Stimulated activated CD8-positive, alpha-beta memory T cell treated with anti-CD3 and anti-CD28 coated beads, Interleukin-2, amount 100 ng/mL, for 48 hours (primary cell): ENCODE data around the gene RHOBTB3.
"Not testable (repeated sequence)": the region's sequence is repeated elsewhere in the genome, so short reads cannot be mapped to it uniquely, and the experiment has no call there.

Source experiments
- DNase-seq, 2 donors: peaks; one replicate each; pipeline ENCODE4 v3.0.0-alpha.2; 2020; ENCODE audit warnings: low read depth in 2 of 2

RHOBTB3 gene

DNA sequence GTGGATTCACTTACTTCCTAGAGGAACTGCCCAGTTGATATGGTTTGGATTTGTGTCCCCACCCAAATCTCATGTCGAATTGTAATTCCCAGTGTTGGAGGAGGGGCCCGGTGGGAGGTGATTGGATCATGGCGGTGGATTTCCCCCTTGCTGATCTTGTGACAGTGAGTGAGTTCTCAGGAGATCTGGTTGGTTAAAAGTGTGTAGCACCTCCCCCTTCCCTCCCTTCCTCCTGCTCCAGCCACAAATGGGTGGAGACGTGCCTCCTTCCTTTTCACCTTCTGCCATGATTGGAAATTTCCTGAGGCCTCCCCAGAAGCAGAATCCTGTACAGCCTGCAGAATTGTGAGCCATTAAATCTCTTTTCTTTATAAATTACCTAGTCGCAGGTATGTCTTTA lies 17.9 kb upstream of the RHOBTB3 start:
- not testable (repeated sequence) for DNase-seq

DNA sequence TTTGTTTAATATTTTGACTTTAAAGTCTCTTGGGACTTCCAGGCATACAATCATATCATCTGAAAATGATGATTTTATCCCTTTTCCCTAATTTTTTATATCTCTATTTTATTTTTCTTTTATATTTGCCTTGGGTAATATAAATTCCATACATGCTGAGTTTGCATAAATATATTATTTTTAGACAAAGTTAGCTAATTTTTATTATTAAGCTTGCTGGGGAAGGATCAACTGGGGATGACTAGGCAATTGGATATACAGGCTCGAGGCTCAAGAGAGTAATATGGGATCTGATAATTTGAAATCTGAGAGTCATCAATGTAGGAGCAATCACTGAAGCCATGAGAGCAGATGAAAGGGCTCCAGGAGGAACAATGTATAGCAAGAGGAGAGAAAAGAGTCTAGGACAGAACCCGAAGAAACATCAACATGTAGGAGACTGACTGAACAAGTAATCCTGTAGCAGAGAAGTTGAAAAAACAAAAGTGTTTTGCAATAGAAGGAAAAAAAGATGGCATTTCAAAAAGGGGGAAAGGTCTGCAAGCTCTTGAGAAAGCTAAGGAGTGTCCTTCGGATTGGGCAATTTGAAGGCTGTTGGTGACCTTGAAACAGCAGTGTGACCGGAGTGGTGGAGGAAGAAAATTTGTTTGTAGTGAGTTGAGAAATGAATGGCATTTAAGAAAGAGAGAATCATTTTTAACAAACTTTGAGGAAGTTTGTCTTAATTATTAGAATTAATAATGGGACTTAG lies 17.0 kb upstream of the RHOBTB3 start:
- DNase-seq = no peak

DNA sequence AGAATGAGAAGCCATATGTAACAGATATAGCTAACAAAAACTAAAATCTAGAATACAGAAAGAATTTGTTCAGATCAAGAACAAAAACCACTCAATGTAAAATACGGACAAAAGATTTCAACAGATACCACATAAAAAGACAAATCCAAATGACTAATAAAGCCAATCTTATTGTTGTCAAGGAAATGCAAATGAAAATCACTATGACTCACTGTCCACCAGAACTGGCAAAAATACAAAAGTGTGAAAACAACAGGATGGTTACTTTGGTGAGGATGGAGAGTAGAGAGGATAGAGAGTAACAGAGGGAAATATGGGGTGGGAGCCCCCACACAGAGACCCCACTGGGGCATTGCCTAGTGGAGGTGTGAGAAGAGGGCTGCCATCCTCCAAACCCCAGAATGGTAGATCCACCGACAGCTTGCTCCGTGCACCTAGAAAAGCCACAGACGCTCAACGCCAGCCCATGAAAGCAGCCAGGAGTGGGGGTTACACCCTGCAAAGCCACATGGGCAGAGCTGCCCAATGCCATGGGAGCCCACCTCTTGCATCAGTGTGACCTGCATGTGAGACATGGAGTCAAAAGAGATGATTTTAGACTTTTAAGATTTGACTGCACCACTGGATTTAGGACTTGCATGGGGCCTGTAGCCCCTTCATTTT lies 15.2 kb upstream of the RHOBTB3 start:
- no peak for DNase-seq

DNA sequence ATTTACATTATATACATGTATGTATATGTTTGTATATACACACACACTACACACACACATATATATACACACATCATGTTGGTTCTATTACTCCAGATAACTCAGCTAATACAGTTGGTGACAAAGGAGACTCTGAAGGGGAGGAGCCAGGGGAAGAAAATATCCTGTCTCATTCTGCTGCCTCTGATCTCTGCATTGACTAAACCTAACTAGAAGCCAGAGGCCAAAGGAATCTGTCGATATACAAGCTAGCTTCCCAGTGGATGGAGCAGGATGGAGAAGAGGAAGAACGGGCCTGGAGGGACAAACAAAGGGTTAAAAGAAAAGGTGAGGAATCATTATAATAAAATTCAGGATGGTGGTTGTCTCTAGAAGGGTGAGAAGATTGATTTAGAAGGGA lies 13.7 kb upstream of the RHOBTB3 start:
- no peak for DNase-seq

DNA sequence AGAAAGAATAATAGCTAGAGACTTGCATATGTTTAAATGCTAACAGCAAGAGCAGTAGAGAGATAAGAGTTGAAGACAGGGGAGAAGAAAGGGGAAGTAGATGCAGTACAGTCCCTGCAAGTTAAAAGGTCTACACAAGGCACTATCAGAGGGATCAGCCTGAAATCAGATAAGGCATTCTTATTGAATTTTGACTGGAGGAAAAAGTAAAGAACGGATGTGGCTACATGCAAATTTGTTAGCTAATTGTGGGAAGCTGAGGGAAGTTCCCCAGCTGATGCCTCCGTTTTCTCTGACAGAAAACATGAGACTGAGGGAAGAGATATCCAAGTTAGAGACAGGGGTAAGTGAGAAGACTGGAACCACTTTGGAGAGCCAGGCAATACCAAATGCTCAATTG lies 12.9 kb upstream of the RHOBTB3 start:
- DNase-seq = no peak

- no peak for DNase-seq
These were observed 12.4 kb upstream of the RHOBTB3 start for GRCh38 chr5:95718738-95719137.

DNA sequence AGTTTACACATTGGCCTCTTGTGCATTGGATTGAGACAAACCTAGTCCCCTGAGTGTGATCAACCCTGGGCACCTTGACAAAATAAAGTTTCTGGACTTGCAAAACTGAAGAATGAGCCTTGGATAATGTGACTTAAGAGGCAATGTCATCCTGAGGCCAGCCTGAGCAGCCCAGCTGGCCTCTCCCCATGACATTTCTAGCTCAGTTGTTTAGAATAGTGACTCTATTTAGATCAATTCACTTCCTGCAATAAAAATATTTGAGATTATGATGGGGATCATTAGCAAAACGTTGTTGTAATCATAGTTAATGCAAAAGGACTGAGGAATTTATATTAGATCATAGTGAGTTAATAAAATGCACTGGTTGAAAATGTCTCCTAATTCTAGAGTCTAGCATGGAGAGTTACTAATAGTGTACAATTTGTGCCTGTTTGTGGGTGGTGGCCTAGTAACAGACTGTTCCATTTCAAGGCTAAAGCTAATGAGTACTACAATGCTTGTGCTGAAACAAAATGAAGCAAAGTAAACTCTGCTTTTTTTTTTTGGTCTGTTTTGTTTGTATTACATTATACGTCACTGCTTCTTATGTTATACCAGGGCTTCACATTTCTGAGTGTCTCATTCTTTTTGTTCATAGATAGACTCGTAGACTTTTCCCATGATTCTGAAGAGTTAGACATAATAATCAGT lies 10.9 kb upstream of the RHOBTB3 start:
- DNase-seq = no peak

DNA sequence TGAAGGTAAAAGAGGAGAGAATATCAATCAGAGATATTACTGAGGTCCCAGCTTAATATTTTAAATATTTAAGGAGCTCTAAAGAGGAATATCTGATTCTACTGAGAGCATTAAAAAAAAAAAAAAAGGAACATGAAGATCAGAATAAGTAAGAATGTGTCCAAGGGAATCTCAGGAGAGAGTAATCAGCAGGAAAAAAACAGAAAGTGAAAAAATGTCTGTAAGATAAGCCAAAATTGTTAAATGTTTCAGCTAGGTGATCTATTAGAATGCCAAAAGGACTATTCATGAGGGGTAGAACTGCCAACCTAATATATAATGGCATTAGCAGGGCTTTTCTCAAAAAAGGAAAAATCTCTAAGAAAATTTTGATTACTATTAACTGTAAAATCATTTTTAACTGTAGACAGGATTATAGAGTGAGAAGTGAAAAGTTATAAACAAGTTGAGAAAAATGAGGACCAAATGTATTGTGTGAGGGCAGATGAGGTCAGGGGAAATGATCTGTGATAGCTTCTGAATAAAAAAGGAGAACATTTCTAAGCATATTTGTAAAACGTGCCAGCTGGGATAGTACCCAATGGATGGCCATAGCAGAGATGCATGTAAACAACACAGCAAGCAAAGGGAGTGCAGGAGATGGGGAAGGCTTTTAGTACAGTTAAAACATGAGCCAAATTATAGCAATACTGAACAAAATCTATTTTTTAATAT lies 9.4 kb upstream of the RHOBTB3 start:
- DNase-seq = no peak

DNA sequence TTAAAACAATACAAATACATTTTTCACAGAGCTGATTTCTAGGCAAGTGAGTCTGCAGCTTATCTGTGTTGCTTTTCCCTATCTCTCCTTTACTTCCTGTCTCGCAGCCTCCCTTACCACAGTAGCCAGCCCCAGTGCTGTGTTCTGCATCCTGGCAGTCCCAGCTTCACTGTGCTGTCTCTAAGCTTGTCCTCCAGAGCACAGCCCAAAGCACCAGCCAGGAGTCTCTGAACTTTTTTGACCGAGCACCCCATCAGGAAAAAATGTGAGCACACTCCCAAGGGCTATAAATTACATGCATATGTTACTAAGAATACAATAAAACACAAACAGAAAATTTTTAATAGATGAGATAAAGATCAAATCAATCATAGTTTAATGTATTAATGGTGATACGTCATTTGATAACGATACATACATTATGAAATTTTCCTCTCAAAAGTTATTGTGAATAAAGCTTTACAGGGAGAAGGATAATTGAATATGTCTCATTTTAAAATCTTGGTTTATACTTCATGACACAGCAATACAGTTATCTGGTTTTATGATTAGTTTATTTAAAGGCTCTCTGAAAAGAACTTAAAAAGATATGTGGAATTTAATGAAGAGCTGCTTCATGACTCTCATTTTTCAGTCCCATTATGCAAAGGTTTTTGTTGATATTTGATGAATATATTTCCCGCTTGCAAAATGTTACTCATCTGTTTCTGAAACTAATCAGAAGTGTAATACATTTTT lies 7.3 kb upstream of the RHOBTB3 start:
- DNase-seq = no peak

- no peak for DNase-seq
These were observed 5.9 kb upstream of the RHOBTB3 start for GRCh38 chr5:95725071-95725820.

GRCh38 chr5:95725937-95726810 lies 5.0 kb upstream of the RHOBTB3 start:
- DNase-seq = no peak

DNA sequence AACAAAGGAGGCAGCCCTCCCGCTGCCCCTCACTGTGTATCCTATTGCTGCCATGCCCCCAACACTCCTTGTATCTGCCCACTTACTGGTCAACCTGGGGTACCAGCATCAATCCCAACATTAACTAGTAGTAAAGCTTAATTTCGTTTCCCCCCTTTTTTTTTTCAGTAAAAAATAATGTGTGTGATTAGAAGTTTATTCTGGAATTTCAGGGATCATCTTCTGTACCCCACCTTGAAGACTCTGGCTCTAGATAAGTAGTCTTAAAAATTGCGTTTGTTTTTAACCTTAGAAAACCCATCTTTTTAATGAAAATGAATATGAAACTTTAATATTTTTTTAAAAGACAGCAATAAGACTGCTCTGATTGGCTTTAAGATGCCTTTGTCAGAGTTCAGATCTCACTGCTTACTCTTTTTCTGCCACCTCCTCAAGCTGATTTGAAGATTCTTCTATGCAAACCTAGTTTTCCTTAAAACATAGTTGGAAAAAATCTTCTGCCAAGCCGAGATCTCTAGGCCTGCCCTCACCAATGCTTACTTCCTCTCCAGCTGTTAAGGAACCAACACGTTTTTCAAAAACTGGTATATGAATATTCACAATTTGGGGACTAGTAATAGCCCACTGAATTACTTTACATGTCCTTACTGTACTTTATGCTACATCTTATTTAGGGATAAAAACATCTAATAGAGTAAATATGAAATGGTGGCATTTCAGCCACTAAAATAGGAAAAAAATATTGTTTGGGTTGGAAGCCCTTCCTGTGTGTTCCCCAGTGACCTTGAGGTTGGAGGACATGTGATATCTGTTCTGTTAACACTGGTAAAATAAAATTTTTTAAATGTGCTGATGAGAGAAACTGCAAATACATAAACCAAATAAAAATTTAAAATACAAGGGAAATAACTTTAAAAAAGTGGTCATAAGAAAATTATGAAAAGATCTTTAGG lies 4.0 kb upstream of the RHOBTB3 start:
- DNase-seq = no peak

- DNase-seq = no peak
These were observed 3.4 kb upstream of the RHOBTB3 start for GRCh38 chr5:95727764-95728191.

- DNase-seq = no peak
These were observed 2.5 kb upstream of the RHOBTB3 start for GRCh38 chr5:95728494-95729114.

GRCh38 chr5:95729115-95730010 lies 1.8 kb upstream of the RHOBTB3 start:
- no peak for DNase-seq

GRCh38 chr5:95730011-95730700 lies 980 bp upstream of the RHOBTB3 start:
- no peak for DNase-seq
